A549 treated with Mapracorat at 1 μM for 4 hours (cell line): ENCODE results near the gene SRSF9. TPM values are rescaled to one million over a fixed set of nuclear protein-coding genes. Genes with fewer than 3 reads are reported as not detected.

Experiments
- total RNA-seq: library from RNA; stranded (reverse); fragments of 200-300 nt; extraction: Qiagen RNA extraction; gene quantifications from 5 replicates; pipeline ENCODE4 v1.2.3, GENCODE V29; 2022

The SRSF9 gene, protein sequence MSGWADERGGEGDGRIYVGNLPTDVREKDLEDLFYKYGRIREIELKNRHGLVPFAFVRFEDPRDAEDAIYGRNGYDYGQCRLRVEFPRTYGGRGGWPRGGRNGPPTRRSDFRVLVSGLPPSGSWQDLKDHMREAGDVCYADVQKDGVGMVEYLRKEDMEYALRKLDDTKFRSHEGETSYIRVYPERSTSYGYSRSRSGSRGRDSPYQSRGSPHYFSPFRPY
- 185 to 229 TPM (median 212 TPM) in 5 replicates for total RNA-seq

DNA sequence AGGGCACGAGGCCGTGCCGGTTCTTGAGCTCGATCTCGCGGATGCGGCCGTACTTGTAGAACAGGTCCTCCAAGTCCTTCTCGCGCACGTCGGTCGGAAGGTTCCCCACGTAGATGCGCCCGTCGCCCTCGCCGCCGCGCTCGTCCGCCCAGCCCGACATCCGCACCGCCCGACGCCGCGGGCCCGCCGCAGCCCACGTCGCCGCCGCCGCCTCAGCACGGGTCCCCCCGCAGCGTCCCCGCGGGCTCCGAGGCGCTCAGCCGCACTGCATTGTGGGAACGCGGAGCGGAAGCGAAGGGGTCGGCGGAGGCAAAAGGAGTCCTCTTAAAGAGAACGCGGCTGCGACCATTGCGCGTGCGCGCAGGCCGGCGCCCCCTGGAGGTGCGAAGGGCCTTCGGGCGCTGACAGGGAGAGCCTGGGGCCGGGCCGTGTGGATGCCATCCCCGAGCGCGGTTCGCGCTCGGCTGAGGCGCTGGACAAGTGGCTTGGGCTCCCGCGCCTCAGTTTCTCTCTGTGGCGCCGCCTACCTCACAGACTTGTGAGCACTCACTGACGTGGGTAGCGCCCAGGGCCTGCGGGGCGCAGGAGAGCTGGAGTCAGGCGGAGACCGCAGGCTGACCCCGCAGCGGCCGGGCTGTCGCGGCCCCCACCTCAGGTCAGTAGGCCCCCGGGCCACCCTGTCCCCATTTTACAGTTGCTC lies at the start of gene SRSF9:
Gene SRSF9 (minus strand): TSS at position 299 of the 700 bp plus-strand sequence. CDS start 139 bp downstream, at position 160.

DNA sequence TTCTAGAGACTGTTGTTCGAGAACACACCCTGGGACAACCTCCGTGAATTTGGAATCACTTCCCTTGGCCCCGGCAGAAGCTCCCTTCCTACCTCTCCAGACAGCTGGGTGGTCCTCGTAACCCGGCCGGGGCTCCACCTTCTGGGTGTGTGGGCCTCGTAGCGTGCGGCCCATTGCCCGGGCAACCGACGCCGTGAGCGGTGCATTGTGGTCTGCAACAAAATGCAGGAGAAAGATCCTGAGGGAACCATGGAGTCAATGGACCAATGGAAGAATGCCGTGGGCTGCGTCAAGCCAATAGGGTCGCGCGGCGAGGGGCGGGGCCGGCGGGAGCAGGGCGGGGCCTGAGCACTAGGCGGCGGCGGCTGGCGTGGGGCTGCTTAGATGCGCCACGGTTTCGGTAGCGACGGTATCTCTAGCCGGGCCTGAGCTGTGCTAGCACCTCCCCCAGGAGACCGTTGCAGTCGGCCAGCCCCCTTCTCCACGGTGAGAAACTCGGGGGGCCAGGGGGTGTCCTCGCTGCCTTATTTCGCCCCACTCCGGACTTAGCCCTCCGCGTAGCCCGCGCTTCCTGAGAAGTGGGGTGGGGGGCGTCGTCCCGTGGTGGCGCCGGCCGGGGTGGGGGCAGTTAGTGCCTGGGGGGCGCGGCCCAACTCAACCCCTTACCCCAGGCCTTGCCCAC lies 26.3 kb upstream of the SRSF9 start, which contains the start of gene DYNLL1:
Gene DYNLL1 (plus strand): TSS at position 383 of the 682 bp plus-strand sequence. CDS start 309 bp downstream, outside the sequence.

DNA sequence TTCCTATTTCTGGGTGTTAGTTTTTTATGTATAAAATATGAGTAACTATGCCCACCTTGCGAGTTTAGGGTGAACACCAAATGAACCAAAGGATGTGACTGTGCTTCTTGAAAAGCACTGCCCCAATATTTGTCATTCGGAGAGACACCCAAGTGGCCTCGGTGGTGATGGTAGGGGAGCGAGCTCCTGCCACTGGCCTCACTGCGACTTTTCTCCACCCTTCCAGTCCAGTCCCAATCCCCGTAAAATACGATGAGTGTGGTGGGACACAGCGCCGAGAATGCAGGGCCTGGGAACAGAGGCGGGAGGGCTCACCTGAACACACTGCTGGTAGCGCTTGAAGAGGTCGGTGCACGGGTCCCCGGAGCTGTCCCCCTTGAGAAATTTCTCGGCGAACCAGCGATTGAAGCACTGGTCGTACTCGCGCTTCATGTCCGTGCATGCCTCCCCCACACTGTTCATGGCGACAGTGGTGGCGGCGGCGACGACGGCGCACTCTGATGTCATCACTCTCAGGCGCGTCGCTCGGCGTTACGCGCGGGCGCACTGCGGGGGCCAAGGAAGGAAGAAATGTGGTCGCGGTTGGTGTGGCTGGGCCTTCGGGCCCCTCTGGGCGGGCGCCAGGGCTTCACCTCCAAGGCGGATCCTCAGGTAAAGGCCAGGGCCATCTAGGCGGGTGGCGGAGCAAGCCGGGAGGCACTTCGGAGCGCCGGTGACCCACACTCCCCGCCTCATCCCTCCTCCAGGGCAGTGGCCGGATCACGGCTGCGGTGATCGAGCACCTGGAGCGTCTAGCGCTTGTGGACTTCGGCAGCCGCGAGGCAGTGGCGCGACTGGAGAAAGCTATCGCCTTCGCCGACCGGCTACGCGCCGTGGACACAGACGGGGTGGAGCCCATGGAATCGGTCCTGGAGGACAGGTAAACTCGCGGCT lies 23.4 kb downstream of the SRSF9 start, which contains the start of the genes GATC and TRIAP1:
Gene GATC (plus strand): TSS at position 534 of the 933 bp plus-strand sequence. CDS start 37 bp downstream, at position 571.
Gene TRIAP1 (minus strand): TSS at position 474 of the 933 bp plus-strand sequence. CDS start 12 bp downstream, at position 462.

DNA sequence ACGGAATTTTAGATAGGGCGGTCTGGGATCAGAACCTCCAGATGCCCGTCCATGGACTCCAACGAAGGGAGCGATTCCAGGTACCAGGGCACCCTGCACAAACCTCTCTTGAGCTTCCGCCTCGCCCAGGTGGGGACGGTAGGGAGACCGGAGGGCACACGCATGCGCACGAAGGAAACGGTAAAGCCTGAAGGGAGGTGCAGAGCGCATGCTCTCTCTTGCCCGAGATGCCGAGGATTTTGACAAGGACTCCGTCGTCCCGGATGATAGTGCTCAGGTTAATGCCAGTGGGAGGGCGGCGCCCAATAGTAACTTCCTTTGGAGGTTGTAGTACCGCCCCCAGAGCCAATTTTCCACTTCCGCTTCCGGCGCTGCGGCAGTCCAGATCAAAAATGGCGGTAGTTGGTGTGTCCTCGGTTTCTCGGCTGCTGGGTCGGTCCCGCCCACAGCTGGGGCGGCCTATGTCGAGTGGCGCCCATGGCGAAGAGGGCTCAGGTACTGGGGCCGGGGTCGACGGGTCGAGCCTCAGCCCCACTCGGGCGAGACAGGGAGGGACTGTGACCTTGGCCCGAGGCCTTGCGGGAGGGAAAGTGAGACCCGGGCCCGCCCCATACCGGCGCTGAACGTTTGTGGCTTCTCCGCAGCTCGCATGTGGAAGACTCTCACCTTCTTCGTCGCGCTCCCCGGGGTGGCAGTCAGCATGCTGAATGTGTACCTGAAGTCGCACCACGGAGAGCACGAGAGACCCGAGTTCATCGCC lies 31.6 kb downstream of the SRSF9 start, which contains the start of gene COX6A1:
Gene COX6A1 (plus strand): TSS at position 379 of the 760 bp plus-strand sequence. CDS start 14 bp downstream, at position 393.

Other genes starting within 250 kb of the SRSF9 start
- gene PXN, start 204.0 kb downstream of the SRSF9 start, total RNA-seq: 189 to 221 TPM (median 211 TPM) in 5 replicates
- not detected in 5 replicates for gene RNU4-2, start 177.8 kb downstream of the SRSF9 start, total RNA-seq
- not detected in 5 replicates for gene RNU4-1, start 176.5 kb downstream of the SRSF9 start, total RNA-seq
- gene SIRT4, start 167.4 kb downstream of the SRSF9 start, total RNA-seq: 0.59 to 0.92 TPM (median 0.64 TPM) in 5 replicates
- gene PLA2G1B, start 142.0 kb downstream of the SRSF9 start, total RNA-seq: not detected in 5 replicates
- 0.89 to 1.8 TPM (median 1.4 TPM) in 5 replicates for gene MSI1, start 100.6 kb downstream of the SRSF9 start, total RNA-seq
- gene COX6A1, start 31.6 kb downstream of the SRSF9 start, total RNA-seq: 758 to 876 TPM (median 847 TPM) in 5 replicates
- gene TRIAP1, start 23.4 kb downstream of the SRSF9 start, total RNA-seq: 73.8 to 79.7 TPM (median 75.5 TPM) in 5 replicates
- 20.0 to 26.4 TPM (median 22.3 TPM) in 5 replicates for gene GATC, start 23.3 kb downstream of the SRSF9 start, total RNA-seq
- 544 to 693 TPM (median 587 TPM) in 5 replicates for gene DYNLL1, start 26.4 kb upstream of the SRSF9 start, total RNA-seq
- 26.9 to 30.4 TPM (median 28.1 TPM) in 5 replicates for gene COQ5, start 59.4 kb upstream of the SRSF9 start, total RNA-seq
- 93.9 to 107 TPM (median 98.6 TPM) in 5 replicates for gene RNF10, start 64.6 kb upstream of the SRSF9 start, total RNA-seq
- gene POP5, start 111.7 kb upstream of the SRSF9 start, total RNA-seq: 50.2 to 56.1 TPM (median 51.5 TPM) in 5 replicates
- gene CABP1, start 170.9 kb upstream of the SRSF9 start, total RNA-seq: 0.14 to 0.33 TPM (median 0.22 TPM) in 5 replicates
- 80.3 to 96.0 TPM (median 82.9 TPM) in 5 replicates for gene MLEC, start 217.4 kb upstream of the SRSF9 start, total RNA-seq
- gene UNC119B, start 240.7 kb upstream of the SRSF9 start, total RNA-seq: 23.4 to 28.2 TPM (median 26.7 TPM) in 5 replicates